Tibial artery (tissue), 4 donors: ENCODE measurements around the gene GNG12.

ENCODE experiments used
- DNase-seq, 2 donors: peaks; one replicate each; pipeline ENCODE4 v3.0.0-alpha.2; 2019
- H3K27ac ChIP-seq, 2 donors: fragments of 200-600 bp; sonication (generic) in 1 of 2; 1 replicate in 1 of 2; 2 replicates in 1 of 2; pipeline ENCODE4 v1.5.1; 2018 to 2019; ENCODE audit warnings: mild to moderate bottlenecking in 1 of 2
- H3K27me3 ChIP-seq, 2 donors: fragments of 200-600 bp; sonication (generic) in 1 of 2; one replicate each; pipeline versions ENCODE4 v1.5.1 to v1.6.0; 2016 to 2019
- H3K36me3 ChIP-seq, 3 donors: fragments of 200-600 bp; sonication (generic) in 2 of 3; one replicate each; pipeline ENCODE4 v1.5.1; 2016 to 2019; ENCODE audit warnings: mild to moderate bottlenecking in 2 of 3
- H3K4me1 ChIP-seq, 4 donors: fragments of 200-600 bp; sonication (generic) in 2 of 4; 1 replicate in 3 of 4; 2 replicates in 1 of 4; pipeline ENCODE4 v1.5.1; 2016 to 2019
- H3K4me3 ChIP-seq, 2 donors: fragments of 200-600 bp; sonication (generic) in 1 of 2; 1 replicate in 1 of 2; 2 replicates in 1 of 2; pipeline ENCODE4 v1.5.1; 2018 to 2019; ENCODE audit warnings: mild to moderate bottlenecking in 2 of 2
- H3K9me3 ChIP-seq, 3 donors: fragments of 200-600 bp; sonication (generic) in 1 of 3; one replicate each; pipeline ENCODE4 v1.5.1; 2016 to 2019
- CTCF ChIP-seq, 2 experiments: fragments of 200-600 bp in 1 of 2; fragments of 450-650 bp in 1 of 2; IDR thresholded peaks; one replicate each; pipeline ENCODE4 v1.5.1; 2017 to 2019; ENCODE audit warnings: antibody characterized with exemption in 2 of 2, mild to moderate bottlenecking in 1 of 2, moderate library complexity in 1 of 2
- intact Hi-C: fragments of 100-400 bp; cut with DNase I; formaldehyde crosslinking; loops from one replicate; pipeline ENCODE4 v1.15.0; 2023; ENCODE audit warnings: low total_unique reads

GNG12 gene

GRCh38 chr1:67700692-67701410, 132.4 kb downstream of the GNG12 start:
- no peaks in the 10 kb centered on the region for H3K27me3 ChIP-seq
- H3K4me3 ChIP-seq, result no peak overlapping the region
- no peaks in the 10 kb centered on the region for H3K9me3 ChIP-seq
- DNase-seq, result no peak
- intact Hi-C loops, result no loop called here
- H3K4me1 ChIP-seq, result peaks cover 0 to 4% (median 0%) of the 10 kb centered on the region in 4 donors
- no peak for TF ChIP-seq CTCF (IDR thresholded peaks at IDR 0.05)
- peaks cover 3 to 22% (median 16%) of the 10 kb centered on the region in 3 donors for H3K36me3 ChIP-seq
- peak overlapping the region in 1 of 2 donors; percentile 17 for H3K27ac ChIP-seq

GRCh38 chr1:67700220-67700619, 133.0 kb downstream of the GNG12 start:
- Histone ChIP-seq H3K36me3 (peaks cover 3 to 22% (median 12%) of the 10 kb centered on the region in 3 donors), H3K4me1 (no peaks in the 10 kb centered on the region), H3K27me3 (no peaks in the 10 kb centered on the region), H3K4me3 (no peak overlapping the region), H3K27ac (peak overlapping the region in 1 of 2 donors; percentile 17), H3K9me3 (no peaks in the 10 kb centered on the region)
- DNase-seq, result no peak
- intact Hi-C loops, result no loop called here
- no peak for TF ChIP-seq CTCF (IDR thresholded peaks at IDR 0.05)

- Histone ChIP-seq H3K27ac (no peak overlapping the region), H3K4me3 (no peak overlapping the region), H3K27me3 (no peaks in the 10 kb centered on the region), H3K4me1 (no peaks in the 10 kb centered on the region), H3K9me3 (no peaks in the 10 kb centered on the region), H3K36me3 (peaks cover 0 to 9% (median 0%) of the 10 kb centered on the region in 3 donors)
- TF ChIP-seq CTCF (IDR thresholded peaks at IDR 0.05), result no peak
- intact Hi-C loops, result no loop called here
- no peak for DNase-seq
Observed at GRCh38 chr1:67696708-67697107, 136.6 kb downstream of the GNG12 start.

GRCh38 chr1:67695963-67696362, 137.3 kb downstream of the GNG12 start:
- H3K36me3 ChIP-seq, result peaks cover 0 to 4% (median 0%) of the 10 kb centered on the region in 3 donors
- H3K9me3 ChIP-seq, result no peaks in the 10 kb centered on the region
- no peaks in the 10 kb centered on the region for H3K4me1 ChIP-seq
- H3K4me3 ChIP-seq, result no peak overlapping the region
- H3K27ac ChIP-seq, result no peak overlapping the region
- TF ChIP-seq CTCF (IDR thresholded peaks at IDR 0.05), result no peak
- no peak for DNase-seq
- H3K27me3 ChIP-seq, result no peaks in the 10 kb centered on the region
- intact Hi-C loops, result no loop called here

- no peak for DNase-seq
- intact Hi-C loops, result no loop called here
- Histone ChIP-seq H3K9me3 (no peaks in the 10 kb centered on the region), H3K4me1 (peaks cover 0 to 30% (median 16%) of the 10 kb centered on the region in 4 donors), H3K4me3 (no peak overlapping the region), H3K36me3 (peaks cover 14 to 27% (median 24%) of the 10 kb centered on the region in 3 donors), H3K27me3 (no peaks in the 10 kb centered on the region), H3K27ac (no peak overlapping the region)
- no peak for TF ChIP-seq CTCF (IDR thresholded peaks at IDR 0.05)
Observed at GRCh38 chr1:67691712-67692111, 141.6 kb downstream of the GNG12 start.
